ENCODE results near the gene KCNAB2.
A peak's percentile ranks its signal among the peaks of the same experiment; 100 is the strongest.

Gene KCNAB2

DNA sequence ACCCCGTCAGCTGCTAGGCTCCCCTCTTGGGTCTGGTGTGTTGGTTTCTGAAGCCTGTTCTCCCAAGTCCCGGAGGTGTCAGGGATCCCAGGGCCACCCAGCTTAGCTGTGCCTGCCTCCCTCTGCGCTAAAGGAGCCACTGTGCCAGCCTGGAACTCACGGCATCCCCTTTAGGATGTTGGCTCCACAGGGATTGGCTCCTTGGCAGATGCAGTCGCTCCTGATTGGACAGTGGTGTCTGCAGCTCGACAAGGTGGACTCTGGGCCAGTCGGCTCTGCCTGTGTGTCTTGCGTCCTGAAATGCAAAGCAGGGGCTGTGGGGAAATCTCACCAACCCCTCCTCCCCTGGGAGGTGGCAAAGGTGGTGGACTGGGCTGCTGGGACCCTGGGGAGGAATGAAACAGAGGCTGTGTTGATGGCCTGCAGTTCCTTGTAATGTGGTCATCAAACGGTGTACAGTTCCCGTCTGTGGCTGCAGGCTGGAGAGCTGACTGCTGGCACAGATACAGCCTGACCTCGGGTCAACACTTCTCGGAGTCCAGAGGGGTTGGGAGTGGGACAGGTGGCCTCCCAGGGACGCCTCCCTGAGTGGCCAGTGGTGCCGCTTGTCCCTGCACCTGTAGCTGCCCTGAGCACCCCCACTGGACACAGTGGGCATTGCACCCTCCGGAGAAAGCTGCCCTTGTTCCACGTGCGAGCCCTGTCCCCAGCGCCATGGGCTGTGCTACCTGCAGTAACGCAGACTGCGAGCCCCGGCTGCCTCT, 11.5 kb upstream of the KCNAB2 start:
- peak; percentile 32 for DNase-seq

- no peak for DNase-seq
Observed at GRCh38 chr1:6034750-6035096, 11.0 kb upstream of the KCNAB2 start.

- DNase-seq = no peak
Observed at GRCh38 chr1:6035303-6035702, 10.4 kb upstream of the KCNAB2 start.

DNA sequence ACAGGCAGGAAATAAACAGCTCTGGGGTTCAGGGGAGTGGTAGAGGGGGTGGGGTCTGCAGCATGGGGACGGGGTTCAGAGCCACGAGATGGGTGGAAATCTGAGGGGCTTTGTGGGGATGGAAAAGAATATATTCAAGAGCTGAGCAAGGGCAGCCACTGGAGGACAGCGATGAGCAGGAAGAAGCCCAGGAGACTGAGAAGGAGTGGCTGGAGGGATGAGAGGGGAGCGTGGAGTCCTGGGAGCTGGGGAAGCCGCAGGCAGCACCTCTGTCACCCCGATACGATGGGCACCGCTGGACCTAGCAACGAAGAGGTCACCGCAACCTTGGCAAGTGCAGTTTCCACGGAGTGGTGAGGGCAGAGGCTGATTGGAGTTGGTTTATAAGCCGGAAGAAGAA, 10.0 kb upstream of the KCNAB2 start:
- no peak for DNase-seq

GRCh38 chr1:6037338-6037762, 8.3 kb upstream of the KCNAB2 start:
- no peak for DNase-seq

DNA sequence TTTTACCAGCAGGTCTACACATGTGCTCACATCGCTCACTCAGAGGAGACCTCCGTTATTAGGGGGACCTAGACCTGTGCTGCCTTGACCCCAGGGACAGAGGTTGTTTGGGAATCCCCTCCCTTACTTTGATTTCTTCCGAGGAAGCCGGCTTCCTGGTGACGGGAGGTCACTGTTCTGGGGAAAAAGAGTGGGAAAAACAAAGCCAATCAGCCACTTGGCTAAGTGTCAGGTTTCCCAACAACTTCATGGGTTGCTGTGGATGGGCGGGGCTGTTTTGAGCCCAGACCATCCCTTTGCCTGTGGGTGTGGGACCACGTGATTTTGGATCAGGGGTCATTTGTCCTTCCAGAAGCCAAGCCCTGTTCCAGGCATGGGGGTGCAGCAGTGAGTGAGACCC, 7.1 kb upstream of the KCNAB2 start:
- DNase-seq = no peak

DNA sequence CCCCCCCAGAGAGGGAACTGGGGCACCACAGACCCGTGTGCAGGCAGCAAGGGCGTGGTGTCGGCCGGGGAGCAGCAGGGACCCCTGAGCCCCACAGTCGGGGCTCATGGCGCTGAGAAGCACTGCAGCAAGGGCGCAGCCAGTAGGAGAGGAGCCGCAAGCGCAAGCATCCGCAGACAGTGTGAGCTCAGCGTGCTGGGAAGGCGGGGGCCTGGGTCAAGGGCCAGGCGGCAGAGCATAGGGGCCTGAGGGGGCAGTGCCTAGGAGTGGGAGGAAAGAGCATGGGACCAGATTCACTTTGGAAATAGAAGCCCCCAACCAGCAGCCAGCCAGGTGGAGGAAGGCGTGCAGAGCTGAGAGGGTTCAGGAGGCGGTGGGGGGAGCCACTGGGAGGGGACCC, 6.7 kb upstream of the KCNAB2 start:
- no peak for DNase-seq

GRCh38 chr1:6040444-6040843, 5.2 kb upstream of the KCNAB2 start:
- no peak for DNase-seq

GRCh38 chr1:6040861-6041415, 4.8 kb upstream of the KCNAB2 start:
- peak; percentile 21 for DNase-seq

DNA sequence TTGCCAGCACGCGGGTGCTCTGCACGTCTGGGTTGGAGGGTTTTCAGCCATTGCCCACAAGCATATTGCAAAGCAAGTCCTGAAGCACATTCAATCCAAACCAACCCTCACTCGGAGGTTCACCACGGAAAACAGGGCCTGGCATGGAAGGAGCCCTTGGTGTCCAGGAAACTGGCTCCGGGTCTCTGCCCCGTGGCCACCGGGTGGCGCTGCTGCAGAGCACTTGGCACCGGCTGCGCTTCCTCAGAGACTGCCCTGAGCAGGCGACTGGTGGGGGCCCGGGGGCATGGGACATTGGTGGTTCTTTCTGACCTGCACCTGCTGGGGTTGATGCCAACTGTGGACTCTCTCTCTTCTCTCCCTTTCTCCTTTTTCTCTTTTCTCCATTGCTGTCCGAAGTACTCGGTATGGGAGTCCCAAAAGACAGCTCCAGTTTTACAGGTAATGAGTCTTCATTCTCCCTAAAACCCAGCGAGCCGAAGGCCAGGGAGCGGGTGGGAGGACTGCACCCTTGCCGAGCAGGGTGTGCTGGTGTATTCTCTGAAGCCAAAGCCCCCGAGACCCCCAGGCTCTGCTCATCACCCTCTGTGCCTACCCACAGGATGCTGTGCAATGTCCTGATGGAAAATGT, 4.1 kb upstream of the KCNAB2 start:
- peak; percentile 46 for DNase-seq

- no peak for DNase-seq
Observed at GRCh38 chr1:6043561-6043960, 2.1 kb upstream of the KCNAB2 start.

- no peak for DNase-seq
Observed at GRCh38 chr1:6044481-6045109, 1.1 kb upstream of the KCNAB2 start.

DNA sequence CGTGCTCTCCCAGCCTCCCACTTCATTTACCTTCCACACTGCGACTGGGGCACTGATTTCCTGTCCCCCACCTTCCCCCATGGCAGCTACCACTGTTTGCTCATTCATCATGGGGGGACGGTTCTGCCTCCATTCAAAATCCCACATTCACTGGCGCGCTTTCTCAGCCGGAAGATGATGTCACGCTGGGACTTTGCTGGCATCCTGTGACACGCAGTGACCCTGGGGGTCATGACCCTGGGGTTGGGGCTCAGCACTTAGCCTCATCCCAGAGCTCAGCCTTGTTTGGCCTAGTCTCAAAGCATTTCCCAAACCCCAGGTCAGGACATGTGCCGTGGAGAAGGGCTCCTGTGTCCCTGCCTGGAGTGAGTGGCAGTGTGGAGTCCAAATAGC, 582 bp upstream of the KCNAB2 start:
- DNase-seq = no peak

DNA sequence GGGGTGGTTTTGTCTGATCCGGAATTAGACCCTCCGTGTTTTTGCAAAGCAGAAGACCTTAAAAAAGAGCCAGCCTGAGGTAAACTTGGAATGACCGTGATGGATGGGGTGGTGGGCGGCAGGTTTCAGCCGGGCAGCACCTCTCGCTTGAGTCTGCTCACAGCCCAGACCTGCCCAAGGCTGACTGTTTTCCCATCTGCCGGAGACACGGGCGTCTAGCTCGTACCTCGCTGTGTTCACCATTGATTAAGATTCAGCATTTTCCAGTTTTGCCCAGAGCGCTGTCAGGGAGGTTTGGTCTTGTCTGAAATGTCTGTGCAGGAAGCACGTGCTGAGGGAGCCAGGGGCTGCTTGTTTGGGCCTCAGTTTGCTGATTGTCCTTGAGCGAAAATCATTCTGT, 591 bp downstream of the KCNAB2 start:
- no peak for DNase-seq

DNA sequence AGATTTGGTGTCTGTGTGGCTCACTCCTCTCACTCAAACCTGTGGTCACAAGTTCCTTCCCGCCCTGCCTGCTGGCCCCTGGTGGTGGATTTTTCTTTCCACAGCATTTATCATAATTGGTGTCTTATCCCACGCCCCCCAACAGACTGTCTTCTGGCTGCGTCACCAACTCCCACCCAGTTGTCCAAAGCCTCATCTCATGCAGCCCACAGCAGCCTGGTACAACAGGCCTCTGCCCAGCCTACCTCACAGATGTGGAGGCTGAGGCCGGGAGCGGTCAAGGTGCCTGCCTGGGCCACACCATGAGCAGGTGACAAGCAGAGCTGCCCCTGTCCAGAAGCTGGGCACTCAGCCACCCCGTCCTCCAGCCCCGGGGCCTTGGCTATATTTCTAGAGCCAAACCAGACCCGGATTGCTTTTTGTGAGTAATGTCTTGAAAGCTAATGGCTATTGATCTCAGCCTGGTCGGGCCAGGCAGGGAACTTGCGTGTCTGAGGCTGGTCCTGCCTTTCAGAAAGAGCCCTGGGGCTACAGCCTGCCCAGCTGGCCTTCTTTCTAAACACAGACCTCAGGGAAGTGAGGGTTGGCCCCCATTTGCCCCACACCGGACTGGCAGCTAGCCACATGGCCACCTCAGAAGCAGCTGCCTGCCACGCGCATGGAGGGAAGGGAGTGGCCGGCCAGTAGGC, 2.6 kb downstream of the KCNAB2 start:
- no peak for DNase-seq

- no peak for DNase-seq
Observed at GRCh38 chr1:6049419-6049818, 3.7 kb downstream of the KCNAB2 start.

- no peak for DNase-seq
Observed at GRCh38 chr1:6051423-6051822, 5.7 kb downstream of the KCNAB2 start.

DNA sequence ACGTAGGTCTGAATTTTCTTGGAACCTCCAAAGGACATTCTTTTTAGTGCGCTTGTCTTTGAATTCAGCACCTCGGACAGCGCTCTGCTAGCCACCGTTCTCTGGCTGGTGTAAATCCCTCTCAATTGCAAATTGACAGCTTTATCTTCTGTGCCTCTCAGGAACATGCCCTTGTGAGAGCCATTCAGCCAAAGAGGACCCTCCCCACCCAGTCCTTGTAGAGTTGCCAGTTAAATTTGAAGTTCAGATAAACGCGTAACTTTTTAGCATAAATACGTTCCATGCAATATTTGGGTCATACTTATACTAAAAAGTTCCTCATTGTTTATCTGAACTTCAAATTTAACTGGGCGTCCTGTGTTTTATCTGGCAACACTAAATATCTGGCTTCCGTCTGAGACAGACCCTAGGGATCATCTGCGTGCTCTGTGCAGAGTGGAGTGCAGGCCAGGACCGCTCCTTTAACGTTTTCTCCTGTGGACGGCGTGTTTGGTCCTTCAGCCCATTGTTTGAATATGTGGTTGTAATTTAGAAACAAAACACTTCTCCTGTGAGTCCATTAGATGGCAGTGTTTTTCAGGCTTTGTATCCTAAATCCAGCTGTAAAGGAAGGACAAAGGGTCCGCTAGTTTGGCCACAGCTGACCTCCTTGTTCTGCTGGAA, 7.0 kb downstream of the KCNAB2 start:
- peak; percentile 62 for DNase-seq

- no peak for DNase-seq
Observed at GRCh38 chr1:6053206-6053546, 7.5 kb downstream of the KCNAB2 start.

- no peak for DNase-seq
Observed at GRCh38 chr1:6054596-6054995, 8.9 kb downstream of the KCNAB2 start.

DNA sequence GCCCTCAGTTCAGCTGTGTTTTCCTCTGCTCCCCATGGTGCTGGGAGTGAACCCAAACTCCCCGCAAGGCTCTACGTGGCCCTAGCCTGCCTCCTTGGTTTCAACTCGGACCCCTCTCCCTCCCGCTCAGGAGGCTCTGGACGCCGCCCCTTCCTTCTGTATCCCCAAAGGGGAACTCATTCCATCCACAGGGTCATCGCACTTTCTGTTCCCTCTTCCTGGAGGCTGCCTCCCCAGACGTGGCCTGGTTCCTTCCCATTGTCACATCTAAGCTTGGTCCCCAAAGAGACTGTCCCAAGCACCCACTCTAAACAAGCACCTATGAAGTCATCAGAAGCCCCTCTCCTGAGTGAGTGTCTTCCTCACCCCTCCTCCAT, 10.9 kb downstream of the KCNAB2 start:
- DNase-seq = peak; percentile 78

- no peak for DNase-seq
Observed at GRCh38 chr1:6057170-6057845, 11.6 kb downstream of the KCNAB2 start.

DNA sequence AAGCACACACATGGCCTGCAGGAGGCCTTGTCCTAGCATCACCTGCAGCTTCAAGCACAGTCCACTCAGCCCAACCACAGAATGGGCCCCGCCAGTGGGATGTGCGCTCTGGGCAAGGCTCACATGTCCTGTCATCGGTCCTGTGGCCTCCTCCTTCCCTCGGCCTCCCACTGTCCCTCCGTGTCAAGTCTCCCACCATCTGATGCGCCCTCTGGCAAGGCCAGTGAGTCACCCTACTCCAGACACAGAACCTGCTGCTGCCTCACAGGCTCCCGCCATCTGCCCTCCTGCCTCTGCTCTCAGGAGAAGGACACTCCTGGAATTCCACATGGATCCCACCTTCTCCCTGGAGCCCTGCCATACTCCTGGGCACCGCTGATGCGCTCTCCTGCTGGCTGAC, 14.2 kb downstream of the KCNAB2 start:
- peak; percentile 46 for DNase-seq

All from suppressor macrophage treated with lipopolysaccharide for 4 hours (primary cell).